Mesendoderm (in vitro differentiated cells): ENCODE data around the gene HEG1.
"Not testable (repeated sequence)": the region's sequence is repeated elsewhere in the genome, so short reads cannot be mapped to it uniquely, and the experiment has no call there.

Experiments used
- DNase-seq: peaks from one replicate; pipeline ENCODE4 v3.0.0; 2013
- H2AK5ac ChIP-seq: 2 replicates; pipeline ENCODE4 v1.6.1; 2013; ENCODE audit warnings: low read length, inconsistent platforms
- H2BK120ac ChIP-seq: 2 replicates; pipeline ENCODE4 v1.6.1; 2013; ENCODE audit warnings: low read depth, mild to moderate bottlenecking, low read length, moderate library complexity, mixed read lengths
- H2BK15ac ChIP-seq: replicated peaks from 2 replicates; pipeline ENCODE4 v1.6.1; 2013; ENCODE audit warnings: low read depth, mild to moderate bottlenecking, moderate library complexity
- H2BK5ac ChIP-seq: 2 replicates; pipeline ENCODE4 v1.6.1; 2013; ENCODE audit warnings: low read length, inconsistent platforms
- H3K18ac ChIP-seq: 2 replicates; pipeline ENCODE4 v1.6.1; 2013; ENCODE audit warnings: mild to moderate bottlenecking, low read length, mixed read lengths
- H3K23ac ChIP-seq: one replicate; pipeline ENCODE4 v1.6.1; 2013; ENCODE audit warnings: low read length
- H3K27ac ChIP-seq: 2 replicates; pipeline ENCODE4 v1.5.1; 2013; ENCODE audit warnings: low read depth, mild to moderate bottlenecking, inconsistent platforms, low read length, moderate library complexity
- H3K27me3 ChIP-seq: 2 replicates; pipeline ENCODE4 v1.6.1; 2013; ENCODE audit warnings: low read length, control low read depth, mild to moderate bottlenecking, inconsistent platforms; ENCODE audit not compliant: insufficient read depth, poor library complexity
- H3K36me3 ChIP-seq: 2 replicates; pipeline ENCODE4 v1.6.1; 2013; ENCODE audit warnings: low read length, inconsistent platforms; ENCODE audit not compliant: control insufficient read depth, insufficient read depth
- H3K4ac ChIP-seq: one replicate; pipeline ENCODE4 v1.6.1; 2013; ENCODE audit warnings: low read depth, mild to moderate bottlenecking, low read length, moderate library complexity
- H3K4me1 ChIP-seq: 2 replicates; pipeline ENCODE4 v1.6.1; 2013; ENCODE audit warnings: low read depth, low read length, inconsistent platforms; ENCODE audit not compliant: control insufficient read depth
- H3K4me2 ChIP-seq: 2 replicates; pipeline ENCODE4 v1.6.1; 2013; ENCODE audit warnings: low read length
- H3K4me3 ChIP-seq: 2 replicates; pipeline ENCODE4 v1.5.1; 2013; ENCODE audit warnings: mild to moderate bottlenecking, low read length
- H3K56ac ChIP-seq: one replicate; pipeline ENCODE4 v1.6.1; 2013; ENCODE audit warnings: low read length
- H3K79me1 ChIP-seq: 2 replicates; pipeline ENCODE4 v1.6.1; 2013; ENCODE audit warnings: low read length, inconsistent platforms
- H3K79me2 ChIP-seq: 2 replicates; pipeline ENCODE4 v1.6.1; 2013; ENCODE audit warnings: mild to moderate bottlenecking, low read length; ENCODE audit not compliant: control insufficient read depth, insufficient read depth
- H3K9ac ChIP-seq: 2 replicates; pipeline ENCODE4 v1.6.1; 2013; ENCODE audit warnings: low read length, inconsistent platforms
- H4K5ac ChIP-seq: one replicate; pipeline ENCODE4 v1.6.1; 2013; ENCODE audit warnings: low read length
- H4K8ac ChIP-seq: one replicate; pipeline ENCODE4 v1.6.1; 2013; ENCODE audit warnings: low read depth, mild to moderate bottlenecking, control low read depth, low read length, moderate library complexity
- WGBS: extraction: QIAGEN DNeasy Blood & Tissue Kit; methylation state at CpG from one replicate; pipeline ENCODE4 v1.1.7; 2013; ENCODE audit warnings: low lambda C conversion rate, missing lambda C conversion rate; ENCODE audit not compliant: insufficient coverage; ENCODE audit errors: extremely low coverage; 5-methylcytosine and 5-hydroxymethylcytosine counted together

Gene HEG1

GRCh38 chr3:124960698-124961097 is 95.1 kb downstream of the HEG1 start:
- Histone ChIP-seq H3K18ac (no peak overlapping the region), H2BK5ac (no peak overlapping the region), H4K5ac (no peak overlapping the region), H4K8ac (no peak overlapping the region), H3K79me2 (no peaks in the 10 kb centered on the region), H2AK5ac (no peak overlapping the region), H3K79me1 (no peaks in the 10 kb centered on the region), H3K27ac (no peak overlapping the region), H3K4me1 (no peaks in the 10 kb centered on the region), H3K27me3 (no peaks in the 10 kb centered on the region), H3K56ac (no peak overlapping the region), H3K9ac (no peak overlapping the region), H3K4me2 (no peak overlapping the region), H3K4me3 (no peak overlapping the region), H2BK120ac (no peak overlapping the region), H2BK15ac (no peak overlapping the region), H3K4ac (no peak overlapping the region), H3K36me3 (no peaks in the 10 kb centered on the region), H3K23ac (no peak overlapping the region)
- WGBS, result no CpG with 5 or more reads among the region's 5 CpGs
- DNase-seq, result no peak

- no peak overlapping the region for H3K56ac ChIP-seq
- no peak overlapping the region for H3K9ac ChIP-seq
- H2AK5ac ChIP-seq, result no peak overlapping the region
- H3K79me1 ChIP-seq, result no peaks in the 10 kb centered on the region
- no peaks in the 10 kb centered on the region for H3K79me2 ChIP-seq
- no CpG with 5 or more reads among the region's 3 CpGs for WGBS
- H3K18ac ChIP-seq, result no peak overlapping the region
- H2BK15ac ChIP-seq, result no peak overlapping the region
- no peak overlapping the region for H3K4me2 ChIP-seq
- no peak overlapping the region for H2BK5ac ChIP-seq
- no peak overlapping the region for H4K8ac ChIP-seq
- no peak overlapping the region for H3K4me3 ChIP-seq
- no peak overlapping the region for H2BK120ac ChIP-seq
- no peaks in the 10 kb centered on the region for H3K36me3 ChIP-seq
- no peak overlapping the region for H3K4ac ChIP-seq
- no peaks in the 10 kb centered on the region for H3K27me3 ChIP-seq
- no peak for DNase-seq
- H3K4me1 ChIP-seq, result no peaks in the 10 kb centered on the region
- no peak overlapping the region for H4K5ac ChIP-seq
- H3K23ac ChIP-seq, result no peak overlapping the region
- H3K27ac ChIP-seq, result no peak overlapping the region
These were observed 95.7 kb downstream of the HEG1 start for GRCh38 chr3:124960105-124960504.

GRCh38 chr3:124957951-124958350 is 97.8 kb downstream of the HEG1 start:
- WGBS, result no CpG with 5 or more reads among the region's 4 CpGs
- not testable (repeated sequence) for H3K79me2 ChIP-seq, H2BK120ac ChIP-seq, H3K4ac ChIP-seq, H2AK5ac ChIP-seq, H3K4me3 ChIP-seq, H3K36me3 ChIP-seq, H4K5ac ChIP-seq, H3K9ac ChIP-seq, H3K4me1 ChIP-seq, DNase-seq, H2BK5ac ChIP-seq, H3K27ac ChIP-seq, H3K79me1 ChIP-seq, H4K8ac ChIP-seq, H3K56ac ChIP-seq, H3K18ac ChIP-seq, H3K4me2 ChIP-seq, H3K23ac ChIP-seq, H2BK15ac ChIP-seq, H3K27me3 ChIP-seq

- H3K36me3 ChIP-seq, result no peaks in the 10 kb centered on the region
- no peak overlapping the region for H2BK5ac ChIP-seq
- H2BK15ac ChIP-seq, result no peak overlapping the region
- H3K56ac ChIP-seq, result no peak overlapping the region
- no peak overlapping the region for H3K9ac ChIP-seq
- H3K79me2 ChIP-seq, result no peaks in the 10 kb centered on the region
- no peak overlapping the region for H4K8ac ChIP-seq
- no peak overlapping the region for H3K18ac ChIP-seq
- H3K27me3 ChIP-seq, result no peaks in the 10 kb centered on the region
- H3K4me3 ChIP-seq, result no peak overlapping the region
- H3K27ac ChIP-seq, result no peak overlapping the region
- no peaks in the 10 kb centered on the region for H3K79me1 ChIP-seq
- no peak overlapping the region for H2AK5ac ChIP-seq
- H2BK120ac ChIP-seq, result no peak overlapping the region
- WGBS, result no CpG with 5 or more reads among the region's 5 CpGs
- no peak overlapping the region for H3K4me2 ChIP-seq
- no peak for DNase-seq
- H3K4ac ChIP-seq, result no peak overlapping the region
- H3K23ac ChIP-seq, result no peak overlapping the region
- H3K4me1 ChIP-seq, result no peaks in the 10 kb centered on the region
- no peak overlapping the region for H4K5ac ChIP-seq
These were observed 103.4 kb downstream of the HEG1 start for GRCh38 chr3:124952282-124952855.

GRCh38 chr3:124951511-124952281 is 104.1 kb downstream of the HEG1 start:
- no peak overlapping the region for H3K27ac ChIP-seq
- no CpG with 5 or more reads among the region's 8 CpGs for WGBS

More at GRCh38 chr3:124951511-124952281, 104.1 kb downstream of the HEG1 start:
- H3K4me1 ChIP-seq, result no peaks in the 10 kb centered on the region
- H2BK15ac ChIP-seq, result no peak overlapping the region
- no peaks in the 10 kb centered on the region for H3K79me2 ChIP-seq
- H3K56ac ChIP-seq, result no peak overlapping the region
- H3K4me3 ChIP-seq, result no peak overlapping the region
- no peak overlapping the region for H3K9ac ChIP-seq
- no peak overlapping the region for H3K4me2 ChIP-seq
- H4K8ac ChIP-seq, result no peak overlapping the region
- H3K79me1 ChIP-seq, result no peaks in the 10 kb centered on the region
- DNase-seq, result no peak
- no peak overlapping the region for H2AK5ac ChIP-seq
- H3K23ac ChIP-seq, result no peak overlapping the region
- H4K5ac ChIP-seq, result no peak overlapping the region
- no peak overlapping the region for H3K4ac ChIP-seq
- H3K27me3 ChIP-seq, result no peaks in the 10 kb centered on the region
- H2BK120ac ChIP-seq, result no peak overlapping the region
- no peak overlapping the region for H2BK5ac ChIP-seq
- H3K18ac ChIP-seq, result no peak overlapping the region
- no peaks in the 10 kb centered on the region for H3K36me3 ChIP-seq
